ENCODE measurements around the gene FBLN5. TPM values are rescaled to one million over a fixed set of nuclear protein-coding genes. Genes with fewer than 3 reads are reported as not detected.

Gene FBLN5, protein sequence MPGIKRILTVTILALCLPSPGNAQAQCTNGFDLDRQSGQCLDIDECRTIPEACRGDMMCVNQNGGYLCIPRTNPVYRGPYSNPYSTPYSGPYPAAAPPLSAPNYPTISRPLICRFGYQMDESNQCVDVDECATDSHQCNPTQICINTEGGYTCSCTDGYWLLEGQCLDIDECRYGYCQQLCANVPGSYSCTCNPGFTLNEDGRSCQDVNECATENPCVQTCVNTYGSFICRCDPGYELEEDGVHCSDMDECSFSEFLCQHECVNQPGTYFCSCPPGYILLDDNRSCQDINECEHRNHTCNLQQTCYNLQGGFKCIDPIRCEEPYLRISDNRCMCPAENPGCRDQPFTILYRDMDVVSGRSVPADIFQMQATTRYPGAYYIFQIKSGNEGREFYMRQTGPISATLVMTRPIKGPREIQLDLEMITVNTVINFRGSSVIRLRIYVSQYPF
- 153 TPM for total RNA-seq

DNA sequence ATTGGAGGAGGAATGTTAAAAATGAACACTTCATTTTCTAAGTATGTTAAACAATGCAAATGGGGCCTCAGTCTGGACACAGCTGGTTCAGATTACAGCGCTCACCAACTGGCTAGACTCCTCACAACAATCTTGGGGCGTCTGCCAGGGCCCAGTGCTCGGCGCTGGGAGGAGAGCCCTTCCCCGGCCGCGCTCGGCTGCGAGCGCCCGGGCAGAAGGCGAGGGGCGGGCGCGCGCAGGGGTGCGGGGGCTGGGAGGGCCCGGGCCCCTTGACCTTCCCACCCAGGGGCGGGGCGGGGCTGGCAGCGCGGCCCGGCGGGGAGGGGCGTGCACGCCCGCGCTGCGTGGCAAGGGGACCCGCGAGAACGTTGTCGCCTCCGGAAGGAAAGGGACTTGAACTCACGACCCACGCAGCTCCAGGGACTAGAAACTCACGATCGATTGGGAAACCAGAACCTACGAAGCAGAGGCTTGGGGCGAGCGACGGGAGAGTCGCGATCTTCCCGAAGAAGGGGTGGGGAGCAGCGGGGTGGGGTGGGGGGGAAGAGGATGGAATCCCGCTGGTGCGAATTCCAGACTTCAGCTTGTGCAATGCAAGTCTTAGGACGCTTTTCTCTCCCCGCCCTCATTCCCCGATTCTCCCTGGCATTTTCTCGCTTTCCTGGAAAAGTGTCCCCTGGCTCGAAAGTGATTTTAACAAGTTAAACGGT lies at the start of gene FBLN5:
Gene FBLN5 (minus strand): TSS at position 220 of the 710 bp plus-strand sequence. CDS start 465 bp downstream, outside the sequence.

DNA sequence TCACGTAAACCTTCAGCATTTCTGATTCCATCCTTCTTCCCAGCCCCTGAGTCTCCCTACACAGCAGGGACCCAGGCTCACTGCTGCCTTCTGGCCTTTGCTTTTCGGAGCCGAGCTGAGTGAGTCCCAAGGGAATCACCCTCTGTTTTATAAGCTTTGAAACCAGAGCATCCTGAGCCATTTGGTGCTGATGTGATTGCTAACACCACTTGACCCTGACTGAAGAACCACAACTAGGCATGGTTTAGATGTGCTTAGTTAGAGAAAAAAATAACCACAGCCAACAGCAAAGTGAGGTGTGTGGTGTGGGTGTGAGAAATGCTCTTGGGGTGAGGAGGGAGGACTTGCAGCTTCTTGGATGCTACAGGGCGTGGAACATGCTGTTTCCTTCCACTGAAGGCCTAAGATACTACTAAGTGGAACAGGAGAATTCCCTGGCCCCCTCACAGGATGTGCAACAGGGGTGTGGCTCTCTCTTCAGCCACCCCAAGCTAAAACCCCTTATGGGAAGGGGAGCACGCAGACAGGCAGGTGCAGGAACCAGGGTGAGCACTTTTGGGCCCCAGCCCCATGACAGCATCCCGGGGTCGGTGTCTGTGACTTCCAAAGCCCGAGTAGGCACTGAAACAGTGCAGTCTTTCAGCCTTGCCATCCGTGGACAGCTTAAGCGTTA lies 80.0 kb downstream of the FBLN5 start, which contains the start of gene TC2N:
Gene TC2N (minus strand): TSS at position 221 of the 673 bp plus-strand sequence. CDS start 53,767 bp downstream, outside the sequence.

Other genes starting within 250 kb of the FBLN5 start
- gene CATSPERB, start 215.6 kb downstream of the FBLN5 start, total RNA-seq = 0.99 TPM
- gene TC2N, start 80.2 kb downstream of the FBLN5 start, total RNA-seq = 22.1 TPM
- gene TRIP11, start 92.4 kb upstream of the FBLN5 start, total RNA-seq = 38.9 TPM
- 34.7 TPM for gene ATXN3, start 158.9 kb upstream of the FBLN5 start, total RNA-seq
- gene NDUFB1, start 174.0 kb upstream of the FBLN5 start, total RNA-seq = 139 TPM
- 18.5 TPM for gene CPSF2, start 174.3 kb upstream of the FBLN5 start, total RNA-seq